CD14-positive monocyte (primary cell): ENCODE measurements around the gene ALKBH6. TPM values are rescaled to one million over a fixed set of nuclear protein-coding genes. Genes with fewer than 3 reads are reported as not detected.

Source experiments
- DNase-seq, 3 donors: peaks; one replicate each; pipeline ENCODE4 v3.0.0-alpha.2; 2011 to 2022
- H2AFZ ChIP-seq: 2 replicates; pipeline ENCODE4 v1.6.0; 2012; ENCODE audit warnings: mild to moderate bottlenecking, low read depth, low read length, inconsistent platforms; ENCODE audit not compliant: insufficient read depth, poor library complexity, severe bottlenecking
- H3K27ac ChIP-seq, 2 donors: 1 replicate in 1 of 2; 2 replicates in 1 of 2; pipeline ENCODE4 v1.5.1; 2012 to 2013; ENCODE audit warnings: low read length in 2 of 2, control low read depth in 1 of 2, inconsistent platforms in 1 of 2, low read depth in 1 of 2, mild to moderate bottlenecking in 1 of 2
- H3K27me3 ChIP-seq, 2 donors: one replicate each; pipeline versions ENCODE4 v1.6.0 to v1.6.1; 2011 to 2013; ENCODE audit warnings: low read length in 2 of 2; ENCODE audit not compliant: control insufficient read depth in 2 of 2, insufficient read depth in 2 of 2
- H3K36me3 ChIP-seq, 2 donors: replicated peaks in 1 of 2; 1 replicate in 1 of 2; 2 replicates in 1 of 2; pipeline versions ENCODE4 v1.5.1 to v1.6.1; 2012 to 2013; ENCODE audit warnings: low read length in 2 of 2, control low read depth in 1 of 2, inconsistent platforms in 1 of 2, mild to moderate bottlenecking in 1 of 2; ENCODE audit not compliant: insufficient read depth in 2 of 2, control insufficient read depth in 1 of 2
- H3K4me1 ChIP-seq, 2 donors: 1 replicate in 1 of 2; 2 replicates in 1 of 2; pipeline versions ENCODE4 v1.5.1 to v1.6.1; 2012 to 2013; ENCODE audit warnings: low read length in 2 of 2, control low read depth in 1 of 2, inconsistent platforms in 1 of 2, mild to moderate bottlenecking in 1 of 2, moderate library complexity in 1 of 2; ENCODE audit not compliant: insufficient read depth in 2 of 2, control insufficient read depth in 1 of 2
- H3K4me2 ChIP-seq: replicated peaks from 2 replicates; pipeline ENCODE3; 2012; ENCODE audit warnings: low read length, moderate library complexity, mild to moderate bottlenecking; ENCODE audit not compliant: poor library complexity, severe bottlenecking; ENCODE audit errors: extremely low read depth
- H3K4me3 ChIP-seq, 3 experiments: fragments of 200-600 bp in 1 of 3; sonication (generic) in 1 of 3; replicated peaks in 1 of 3; 1 replicate in 2 of 3; 2 replicates in 1 of 3; pipeline ENCODE4 v1.5.1; 2011 to 2013; ENCODE audit warnings: low read length in 3 of 3, mild to moderate bottlenecking in 3 of 3, control low read depth in 2 of 3, low read depth in 2 of 3, inconsistent platforms in 1 of 3, moderate library complexity in 1 of 3
- H3K79me2 ChIP-seq: 2 replicates; pipeline ENCODE4 v1.6.0; 2012; ENCODE audit warnings: mild to moderate bottlenecking, control low read depth, inconsistent platforms, low read length, moderate library complexity; ENCODE audit not compliant: insufficient read depth
- H3K9ac ChIP-seq: 2 replicates; pipeline ENCODE4 v1.6.0; 2017; ENCODE audit warnings: low read length, mild to moderate bottlenecking; ENCODE audit not compliant: insufficient read depth, poor library complexity, severe bottlenecking
- H3K9me3 ChIP-seq, 2 donors: replicated peaks in 1 of 2; 1 replicate in 1 of 2; 2 replicates in 1 of 2; pipeline versions ENCODE4 v1.5.1 to v1.6.1; 2012 to 2013; ENCODE audit warnings: low read length in 2 of 2, control low read depth in 1 of 2; ENCODE audit not compliant: control insufficient read depth in 1 of 2, insufficient read depth in 1 of 2
- H4K20me1 ChIP-seq: 2 replicates; pipeline ENCODE4 v1.6.0; 2012; ENCODE audit warnings: mild to moderate bottlenecking, low read length, control low read depth, moderate library complexity; ENCODE audit not compliant: insufficient read depth
- H3K27ac Mint-ChIP-seq, 7 donors: one replicate each; pipeline ENCODE4 v1.8.0; 2020; ENCODE audit warnings: mild to moderate bottlenecking in 7 of 7, mixed read lengths in 7 of 7, moderate library complexity in 6 of 7, inconsistent platforms in 2 of 7
- H3K27me3 Mint-ChIP-seq, 3 donors: one replicate each; pipeline ENCODE4 v1.8.0; 2021 to 2022; ENCODE audit warnings: low read depth in 3 of 3, mild to moderate bottlenecking in 3 of 3, mixed read lengths in 3 of 3, moderate library complexity in 3 of 3, inconsistent platforms in 1 of 3
- H3K36me3 Mint-ChIP-seq, 2 donors: one replicate each; pipeline ENCODE4 v1.8.0; 2020; ENCODE audit warnings: mixed read lengths in 2 of 2, inconsistent platforms in 1 of 2, mild to moderate bottlenecking in 1 of 2
- H3K4me1 Mint-ChIP-seq: one replicate; pipeline ENCODE4 v1.8.0; 2020; ENCODE audit warnings: mild to moderate bottlenecking, mixed read lengths
- H3K4me3 Mint-ChIP-seq, 2 donors: one replicate each; pipeline ENCODE4 v1.8.0; 2020; ENCODE audit warnings: mild to moderate bottlenecking in 2 of 2, mixed read lengths in 2 of 2, moderate library complexity in 1 of 2
- H3K9me3 Mint-ChIP-seq, 7 donors: one replicate each; pipeline ENCODE4 v1.8.0; 2020 to 2022; ENCODE audit warnings: mixed read lengths in 7 of 7, mild to moderate bottlenecking in 6 of 7, moderate library complexity in 6 of 7, inconsistent platforms in 2 of 7
- WGBS: methylation state at CpG from one replicate; pipeline ENCODE4 v1.1.5; 2013; ENCODE audit warnings: missing lambda C conversion rate; ENCODE audit not compliant: insufficient coverage; 5-methylcytosine and 5-hydroxymethylcytosine counted together
- intact Hi-C, 2 donors: fragments of 100-400 bp; cut with micrococcal nuclease; formaldehyde crosslinking; loops; one replicate each; pipeline versions ENCODE4 v1.15.0 to v1.15.1; 2023
- polyA plus RNA-seq, 3 donors: library from polyadenylated mRNA; depleted of rRNA in 1 of 3; unstranded in 2 of 3; stranded (reverse) in 1 of 3; fragments of 300-500 nt in 2 of 3; fragments of >200 nt in 1 of 3; fragmentation: Illumina TruSeq in 2 of 3; gene quantifications; 1 replicate in 2 of 3; 2 replicates in 1 of 3; pipeline ENCODE4 v1.2.3, GENCODE V29; 2012 to 2021
- TF ChIP-seq, protein P1 (sequence below): fragments of 200-600 bp; IDR thresholded peaks from one replicate; pipeline ENCODE4 v1.8.0; 2022; ENCODE audit warnings: antibody characterized with exemption, mild to moderate bottlenecking

The ALKBH6 gene
- polyA plus RNA-seq, 3 donors = 13.1 to 29.3 (median 16.1) TPM

DNA sequence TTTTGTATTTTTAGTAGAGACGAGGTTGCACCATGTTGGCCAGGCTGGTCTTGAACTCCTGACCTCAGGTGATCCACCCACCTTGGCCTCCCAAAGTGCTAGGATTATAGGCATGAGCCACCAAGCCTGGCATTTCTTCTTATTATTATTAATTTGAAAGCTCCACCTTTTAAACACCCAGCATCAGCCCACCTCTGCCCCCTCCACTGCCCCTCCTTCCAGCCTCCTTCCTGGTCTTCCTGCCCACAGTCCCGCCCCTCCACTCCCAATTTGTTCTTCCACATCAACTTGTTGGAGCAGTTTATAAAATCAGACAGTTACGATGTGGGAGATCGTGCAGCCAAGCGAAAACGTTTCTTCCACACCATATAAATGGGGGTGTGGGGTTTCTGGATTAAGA, 26.5 kb upstream of the ALKBH6 start:
- H3K27ac Mint-ChIP-seq = no peak overlapping the region
- Histone ChIP-seq H3K9me3 (no peaks in the 10 kb centered on the region), H4K20me1 (no peaks in the 10 kb centered on the region), H2AFZ (no peak overlapping the region), H3K9ac (no peak overlapping the region), H3K79me2 (no peaks in the 10 kb centered on the region), H3K4me2 (no peak overlapping the region), H3K4me1 (no peaks in the 10 kb centered on the region), H3K27me3 (no peaks in the 10 kb centered on the region), H3K4me3 (no peak overlapping the region), H3K36me3 (no peaks in the 10 kb centered on the region), H3K27ac (no peak overlapping the region)
- H3K9me3 Mint-ChIP-seq = no peaks in the 10 kb centered on the region
- no CpG with 5 or more reads among the region's 6 CpGs for WGBS
- H3K27me3 Mint-ChIP-seq = peaks cover 0 to 1% (median 0%) of the 10 kb centered on the region in 3 donors
- peaks cover 14% of the 10 kb centered on the region for H3K4me1 Mint-ChIP-seq
- no peak for DNase-seq
- no peak overlapping the region for H3K4me3 Mint-ChIP-seq
- peaks cover 3 to 8% of the 10 kb centered on the region in 2 donors for H3K36me3 Mint-ChIP-seq
- TF ChIP-seq, protein P1, sequence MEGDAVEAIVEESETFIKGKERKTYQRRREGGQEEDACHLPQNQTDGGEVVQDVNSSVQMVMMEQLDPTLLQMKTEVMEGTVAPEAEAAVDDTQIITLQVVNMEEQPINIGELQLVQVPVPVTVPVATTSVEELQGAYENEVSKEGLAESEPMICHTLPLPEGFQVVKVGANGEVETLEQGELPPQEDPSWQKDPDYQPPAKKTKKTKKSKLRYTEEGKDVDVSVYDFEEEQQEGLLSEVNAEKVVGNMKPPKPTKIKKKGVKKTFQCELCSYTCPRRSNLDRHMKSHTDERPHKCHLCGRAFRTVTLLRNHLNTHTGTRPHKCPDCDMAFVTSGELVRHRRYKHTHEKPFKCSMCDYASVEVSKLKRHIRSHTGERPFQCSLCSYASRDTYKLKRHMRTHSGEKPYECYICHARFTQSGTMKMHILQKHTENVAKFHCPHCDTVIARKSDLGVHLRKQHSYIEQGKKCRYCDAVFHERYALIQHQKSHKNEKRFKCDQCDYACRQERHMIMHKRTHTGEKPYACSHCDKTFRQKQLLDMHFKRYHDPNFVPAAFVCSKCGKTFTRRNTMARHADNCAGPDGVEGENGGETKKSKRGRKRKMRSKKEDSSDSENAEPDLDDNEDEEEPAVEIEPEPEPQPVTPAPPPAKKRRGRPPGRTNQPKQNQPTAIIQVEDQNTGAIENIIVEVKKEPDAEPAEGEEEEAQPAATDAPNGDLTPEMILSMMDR = no peak
- intact Hi-C loops = no loop called here

- no peaks in the 10 kb centered on the region for H3K79me2 ChIP-seq
- no peak for DNase-seq
- intact Hi-C loops = no loop called here
- H4K20me1 ChIP-seq = no peaks in the 10 kb centered on the region
- H3K27me3 ChIP-seq = peaks cover 0 to 8% of the 10 kb centered on the region in 2 donors
- H3K9ac ChIP-seq = peak within 1 kb of the TSS; percentile 49
- WGBS = 2% methylated on average over 27 of the region's 51 CpGs
- no peak within 1 kb of the TSS for H2AFZ ChIP-seq
- H3K4me2 ChIP-seq = peak within 1 kb of the TSS; percentile 31
- Mint-ChIP-seq H3K9me3 (no peaks in the 10 kb centered on the region), H3K36me3 (peaks cover 16% of the 10 kb centered on the region in 2 donors), H3K27ac (peak within 1 kb of the TSS in 1 of 7 donors; percentile 1), H3K27me3 (peaks cover 5 to 15% (median 12%) of the 10 kb centered on the region in 3 donors), H3K4me1 (peaks cover 10% of the 10 kb centered on the region), H3K4me3 (peak within 1 kb of the TSS in 1 of 2 donors; percentile 23)
- H3K36me3 ChIP-seq = peaks cover 0 to 7% of the 10 kb centered on the region in 2 donors
- H3K9me3 ChIP-seq = no peaks in the 10 kb centered on the region
- H3K27ac ChIP-seq = no peak within 1 kb of the TSS
- no peak within 1 kb of the TSS for H3K4me3 ChIP-seq
- peaks cover 3 to 9% of the 10 kb centered on the region in 2 donors for H3K4me1 ChIP-seq
- TF ChIP-seq, protein P1 = no peak
Measured at GRCh38 chr19:36032251-36033104, 18.5 kb upstream of the ALKBH6 start, which contains the start of gene CLIP3. TSS of gene CLIP3 (minus strand) at chr19:36032873. CDS start at chr19:36032357, 516 bp downstream.
